GM18499 (cell line): ENCODE measurements around the gene HOXA7.

Source experiments
- ATAC-seq: cut with Tn5 transposase; IDR thresholded peaks from one replicate; pipeline ENCODE4 v1.9.1; 2021; ENCODE audit warnings: moderate number of reproducible peaks; ENCODE audit not compliant: insufficient read depth, unreplicated experiment

Gene HOXA7

GRCh38 chr7:27156508-27156898 is at the start of gene HOXA7:
Gene HOXA7, minus strand, starts transcription at chr7:27156675. Its CDS starts 130 bp downstream, at chr7:27156545.
- ATAC-seq, result no peak

- ATAC-seq, result no peak
Measured at GRCh38 chr7:27205325-27206280, 49.1 kb upstream of the HOXA7 start.

GRCh38 chr7:27204851-27205322 is 48.4 kb upstream of the HOXA7 start:
- ATAC-seq, result no peak

GRCh38 chr7:27203964-27204594 is 47.6 kb upstream of the HOXA7 start:
- ATAC-seq, result no peak

GRCh38 chr7:27203365-27203953 is 47.0 kb upstream of the HOXA7 start:
- no peak for ATAC-seq

- no peak for ATAC-seq
Measured at GRCh38 chr7:27202862-27203134, 46.3 kb upstream of the HOXA7 start.

GRCh38 chr7:27202018-27202861 is 45.8 kb upstream of the HOXA7 start:
- no peak for ATAC-seq

- no peak for ATAC-seq
Measured at GRCh38 chr7:27201580-27202017, 45.1 kb upstream of the HOXA7 start.

GRCh38 chr7:27200761-27201579 is 44.5 kb upstream of the HOXA7 start:
- ATAC-seq, result no peak

GRCh38 chr7:27199849-27200760 is 43.6 kb upstream of the HOXA7 start, which contains the start of gene HOXA13:
Gene HOXA13, minus strand, starts transcription at chr7:27200091. Its CDS starts 14 bp downstream, at chr7:27200077.
- no peak for ATAC-seq

GRCh38 chr7:27198871-27199801 is 42.7 kb upstream of the HOXA7 start:
- ATAC-seq, result no peak

GRCh38 chr7:27198138-27198841 is 41.8 kb upstream of the HOXA7 start:
- no peak for ATAC-seq

GRCh38 chr7:27197137-27198042 is 40.9 kb upstream of the HOXA7 start:
- ATAC-seq, result no peak

- no peak for ATAC-seq
Measured at GRCh38 chr7:27196287-27196767, 39.9 kb upstream of the HOXA7 start.

GRCh38 chr7:27194686-27195379 is 38.4 kb upstream of the HOXA7 start:
- no peak for ATAC-seq
